Activated CD4-positive, alpha-beta T cell treated with anti-CD3 and anti-CD28 coated beads, Interleukin-2, amount 50 U/mL, for 48 hours (primary cell): ENCODE data around the gene ZBTB46.
"Not testable (repeated sequence)": the region's sequence is repeated elsewhere in the genome, so short reads cannot be mapped to it uniquely, and the experiment has no call there.

Experiments used
- DNase-seq, 2 experiments: peaks; one replicate each; pipeline ENCODE4 v3.0.0-alpha.2; 2020

Gene ZBTB46

DNA sequence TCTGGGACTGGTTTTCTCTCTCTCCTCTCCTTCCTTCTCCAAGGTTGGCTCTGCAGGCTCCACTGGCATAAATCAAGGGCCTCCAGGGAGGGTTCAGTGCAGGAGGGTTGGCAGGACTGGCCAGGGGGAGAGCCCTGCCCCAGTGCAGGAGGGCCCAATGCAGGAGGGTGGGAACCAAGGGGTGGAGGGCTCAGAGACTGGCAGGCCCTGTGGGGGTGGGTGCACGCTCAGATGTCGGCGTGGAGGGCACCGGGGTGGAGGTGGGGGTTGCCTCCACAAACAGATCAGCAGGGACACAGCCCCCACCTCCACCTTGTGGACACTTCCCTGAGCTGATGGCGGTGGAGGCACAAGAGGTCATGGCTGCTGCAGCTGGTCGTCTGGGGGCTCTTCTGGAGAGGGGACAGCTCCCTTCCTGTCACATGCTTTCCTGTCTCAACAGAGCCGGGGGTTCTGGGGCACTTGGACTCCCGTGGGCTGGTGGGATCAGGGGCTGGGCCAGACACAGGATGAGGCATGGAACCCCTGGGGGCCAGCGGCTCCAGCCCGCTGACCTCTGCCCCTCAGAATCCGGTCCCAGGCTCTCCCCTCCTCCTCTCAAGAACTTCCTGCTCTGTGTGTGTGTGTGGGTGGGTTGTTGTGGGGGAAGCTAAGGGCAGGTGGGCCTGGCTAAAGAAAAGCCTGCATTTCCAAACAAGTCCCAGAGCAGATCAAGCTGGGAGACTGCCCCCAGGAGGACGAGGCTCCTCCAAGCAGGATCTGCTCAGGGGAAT lies 27.5 kb upstream of the ZBTB46 start:
- peak in 1 of 2 experiments; percentile 20 for DNase-seq

DNA sequence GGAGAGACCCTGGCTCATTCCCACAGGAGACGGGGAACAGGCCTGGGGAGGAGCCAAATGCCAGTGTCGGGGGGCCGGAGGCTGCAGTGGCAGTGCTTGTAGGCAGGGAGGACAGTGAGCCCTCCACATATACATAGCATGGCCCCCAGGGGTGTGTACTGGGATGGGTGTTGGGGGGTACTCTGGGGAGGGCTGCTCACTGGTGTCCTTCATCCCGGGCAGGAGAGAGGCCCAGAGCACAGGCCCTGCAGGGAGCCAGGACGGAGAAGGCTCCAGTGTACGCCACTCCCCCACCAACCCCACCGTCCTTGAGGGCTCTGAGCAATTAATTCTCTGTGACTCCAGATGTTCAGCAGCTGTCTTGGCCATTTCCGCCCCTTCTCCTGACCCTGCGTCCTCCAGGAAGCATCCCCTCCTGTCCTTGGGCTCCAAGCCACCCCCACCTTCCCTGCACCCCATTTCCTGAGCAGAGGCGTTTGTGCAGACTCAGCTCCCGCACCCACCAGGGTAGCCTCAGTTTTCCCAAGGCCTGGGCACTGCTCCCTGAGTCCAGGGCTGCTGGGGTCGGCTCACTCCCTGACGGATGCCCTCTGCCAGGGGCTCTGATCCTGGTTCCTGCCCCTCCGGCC lies 26.8 kb upstream of the ZBTB46 start:
- DNase-seq = peak in 1 of 2 experiments; percentile 19

DNA sequence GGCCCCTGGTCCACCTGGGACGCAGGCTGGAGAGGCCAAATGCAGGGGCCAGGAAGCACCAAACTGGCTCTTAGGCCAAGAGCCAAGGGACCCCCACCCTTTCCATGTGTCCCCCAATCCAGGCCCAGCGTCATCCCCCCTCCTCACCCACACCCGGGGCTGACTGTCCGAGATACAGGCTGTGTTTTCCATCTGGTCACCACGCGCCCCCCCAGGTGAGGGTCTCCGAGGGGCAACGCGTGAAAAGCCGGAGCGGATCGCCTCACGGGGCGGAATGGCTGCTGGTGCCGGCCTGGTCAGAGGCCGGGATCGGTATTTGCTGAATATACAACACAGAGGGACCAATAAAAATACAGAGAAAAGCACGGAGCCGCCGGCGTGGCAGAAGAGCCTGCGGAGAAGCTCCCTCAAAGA lies 25.0 kb upstream of the ZBTB46 start:
- DNase-seq = no peak

DNA sequence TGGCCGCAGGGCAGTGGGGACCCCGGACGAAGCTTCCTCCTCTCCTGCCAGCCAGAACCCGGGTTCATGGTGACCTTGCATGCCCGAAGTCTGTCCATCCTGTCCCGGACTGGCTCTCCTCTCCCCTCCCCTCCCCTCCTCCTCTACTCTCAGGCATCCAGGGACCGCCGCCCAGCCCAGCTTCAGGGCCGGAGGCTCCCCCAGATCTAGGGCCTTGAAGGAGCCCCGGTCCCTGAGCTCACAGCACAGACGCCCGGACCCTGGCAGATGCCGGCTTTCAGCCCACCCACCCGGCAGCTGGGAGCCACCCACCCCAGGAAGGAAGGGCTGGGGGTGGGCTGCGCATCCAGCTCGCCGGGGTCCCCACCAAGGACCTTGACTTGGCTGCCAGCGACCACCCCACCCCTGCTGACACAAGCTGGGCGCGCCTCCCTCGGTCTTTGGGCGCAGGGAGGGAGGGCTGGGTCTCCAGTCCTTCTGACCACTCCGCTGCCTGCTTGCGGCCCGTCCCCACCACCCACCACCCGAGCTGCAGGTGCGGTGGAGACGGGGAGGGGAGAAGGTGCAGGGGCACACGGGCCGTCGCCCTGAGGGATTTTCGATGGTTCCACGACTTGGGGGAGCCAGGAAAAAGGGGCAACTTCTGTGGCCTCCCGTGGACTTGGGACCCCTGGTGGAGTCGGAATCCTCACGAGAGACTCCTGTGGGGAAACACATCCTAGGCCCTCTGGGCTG lies 24.5 kb upstream of the ZBTB46 start:
- no peak for DNase-seq

DNA sequence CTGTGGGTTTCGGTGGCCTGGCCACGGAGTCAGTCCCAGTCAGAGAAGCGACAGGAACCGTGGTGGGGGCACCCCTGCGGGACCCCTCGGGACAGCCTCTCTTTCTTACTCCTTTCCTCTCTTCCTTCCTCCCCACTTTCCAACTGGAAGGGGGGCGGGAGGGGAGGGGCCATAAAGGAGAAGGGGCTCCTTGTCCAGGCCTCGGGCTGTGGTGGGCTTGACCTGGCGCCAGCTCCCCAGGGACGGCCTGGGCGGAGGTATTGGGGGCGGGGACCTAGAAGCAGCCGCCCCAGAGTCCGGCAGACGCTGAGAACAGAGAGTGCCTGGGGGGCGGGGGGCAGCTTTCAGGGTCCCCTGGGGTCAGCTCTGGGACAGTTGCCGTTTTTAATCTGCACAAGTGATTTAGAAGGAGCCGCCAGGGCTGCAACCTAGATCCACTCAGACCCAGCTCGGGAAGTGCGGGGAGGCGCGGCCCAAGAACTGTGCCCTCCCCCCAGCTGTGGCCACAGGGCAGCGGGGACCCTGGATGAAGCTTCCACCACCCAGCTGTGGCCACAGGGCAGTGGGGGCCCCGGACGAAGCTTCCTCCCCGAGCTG lies 23.8 kb upstream of the ZBTB46 start:
- no peak for DNase-seq

DNA sequence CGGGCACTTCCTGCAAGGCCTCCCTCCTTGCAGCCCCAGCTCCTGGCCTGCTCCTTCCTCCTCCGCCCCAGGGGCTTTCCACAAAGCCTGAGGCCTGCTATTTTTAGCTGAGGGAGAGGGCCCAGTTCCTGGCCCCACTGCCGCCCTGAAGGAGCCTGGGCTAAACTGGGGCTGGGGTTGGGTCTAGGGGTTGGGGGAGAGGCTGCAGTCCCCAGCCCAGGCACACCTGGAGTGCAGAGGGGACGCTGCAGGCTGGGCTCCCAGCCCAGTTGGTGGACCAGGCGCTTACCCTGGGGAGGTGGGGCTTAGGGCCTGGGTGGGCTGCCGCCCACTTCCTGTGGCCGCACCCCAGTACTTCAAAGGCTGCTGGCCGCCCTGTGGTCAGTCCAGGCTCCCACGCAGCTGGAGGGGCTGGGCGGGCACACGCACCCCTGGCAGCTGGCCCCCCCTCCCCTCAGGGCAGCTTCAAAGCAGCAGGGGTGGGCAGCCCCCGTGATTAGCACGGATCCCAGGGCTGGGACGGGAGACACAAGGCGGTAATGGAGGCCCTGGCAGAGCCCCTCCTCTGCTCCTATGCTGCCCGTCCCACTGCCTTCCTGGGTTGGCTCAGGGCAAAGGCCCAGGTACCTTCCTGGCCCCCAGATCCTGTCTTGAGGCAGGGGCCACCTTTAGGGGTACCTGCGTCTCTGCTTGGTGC lies 23.2 kb upstream of the ZBTB46 start:
- DNase-seq = no peak

DNA sequence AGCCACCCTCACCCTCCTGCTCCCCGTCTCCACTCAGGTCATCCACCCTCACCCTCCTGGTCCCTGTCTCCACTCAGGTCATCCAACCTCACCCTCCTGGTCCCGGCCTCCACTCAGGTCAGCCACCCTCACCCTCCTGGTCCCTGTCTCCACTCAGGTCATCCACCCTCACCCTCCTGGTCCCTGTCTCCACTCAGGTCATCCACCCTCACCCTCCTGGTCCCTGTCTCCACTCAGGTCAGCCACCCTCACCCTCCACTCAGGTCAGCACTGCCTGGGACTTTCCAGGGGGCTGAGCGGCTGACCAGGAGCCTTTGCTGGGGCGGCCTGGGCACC lies 22.6 kb upstream of the ZBTB46 start:
- DNase-seq = not testable (repeated sequence)

DNA sequence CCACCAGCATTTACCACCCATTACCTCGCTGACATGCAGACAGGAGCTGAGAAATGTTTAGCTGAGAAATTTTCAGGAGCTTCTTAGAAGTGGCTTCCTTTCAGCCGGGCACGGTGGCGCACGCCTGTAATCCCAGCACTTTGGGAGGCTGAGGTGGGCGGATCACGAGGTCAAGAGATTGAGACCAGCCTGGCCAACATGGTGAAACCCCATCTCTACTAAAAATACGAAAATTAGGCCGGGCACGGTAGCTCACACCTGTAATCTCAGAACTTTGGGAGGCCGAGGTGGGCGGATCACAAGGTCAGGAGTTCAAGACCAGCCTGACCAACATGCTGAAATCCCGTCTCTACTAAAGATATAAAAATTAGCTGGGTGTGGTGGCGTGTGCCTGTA lies 20.5 kb upstream of the ZBTB46 start:
- DNase-seq = not testable (repeated sequence)

DNA sequence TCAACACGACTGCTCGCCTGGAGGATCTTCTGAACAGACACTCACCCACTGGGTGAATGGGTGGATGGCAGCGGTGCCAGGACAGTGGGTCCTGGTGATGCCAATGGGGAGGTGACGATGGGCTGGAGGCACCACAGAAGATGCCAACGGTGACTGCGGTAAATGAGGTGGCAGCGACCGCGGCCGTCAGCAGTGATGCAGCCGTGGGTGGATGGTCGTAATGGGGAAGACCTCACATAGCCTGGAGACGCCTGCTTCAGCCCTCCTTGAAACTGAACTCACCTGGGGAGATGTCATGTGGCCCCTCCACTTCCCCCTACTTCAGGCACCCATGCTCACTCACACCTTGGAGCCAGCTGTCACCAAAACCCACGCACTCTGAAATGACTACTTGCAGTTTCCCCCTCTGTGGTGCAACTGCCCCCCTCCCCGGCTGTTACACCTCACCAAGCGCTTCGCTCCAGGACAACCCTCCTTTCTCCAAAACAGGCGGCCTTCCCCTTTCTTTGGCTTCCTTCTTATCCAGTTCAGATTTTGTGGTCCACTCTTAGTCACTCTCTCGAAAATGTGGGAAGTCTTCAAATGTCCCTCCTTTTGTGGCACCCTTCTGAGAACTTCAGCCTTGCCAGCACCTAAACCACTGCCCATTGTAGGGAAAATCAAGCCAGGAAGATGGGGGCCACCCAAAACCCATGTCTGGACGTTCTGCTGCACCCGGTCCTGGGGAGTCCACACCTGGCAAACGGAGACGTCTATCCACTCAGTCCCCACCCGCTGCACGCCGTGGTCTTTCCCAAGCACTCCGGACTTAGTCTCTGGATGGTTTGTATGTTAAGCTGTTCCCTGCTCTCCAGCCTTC lies 19.9 kb upstream of the ZBTB46 start:
- DNase-seq = peak; percentile 67 to 75

DNA sequence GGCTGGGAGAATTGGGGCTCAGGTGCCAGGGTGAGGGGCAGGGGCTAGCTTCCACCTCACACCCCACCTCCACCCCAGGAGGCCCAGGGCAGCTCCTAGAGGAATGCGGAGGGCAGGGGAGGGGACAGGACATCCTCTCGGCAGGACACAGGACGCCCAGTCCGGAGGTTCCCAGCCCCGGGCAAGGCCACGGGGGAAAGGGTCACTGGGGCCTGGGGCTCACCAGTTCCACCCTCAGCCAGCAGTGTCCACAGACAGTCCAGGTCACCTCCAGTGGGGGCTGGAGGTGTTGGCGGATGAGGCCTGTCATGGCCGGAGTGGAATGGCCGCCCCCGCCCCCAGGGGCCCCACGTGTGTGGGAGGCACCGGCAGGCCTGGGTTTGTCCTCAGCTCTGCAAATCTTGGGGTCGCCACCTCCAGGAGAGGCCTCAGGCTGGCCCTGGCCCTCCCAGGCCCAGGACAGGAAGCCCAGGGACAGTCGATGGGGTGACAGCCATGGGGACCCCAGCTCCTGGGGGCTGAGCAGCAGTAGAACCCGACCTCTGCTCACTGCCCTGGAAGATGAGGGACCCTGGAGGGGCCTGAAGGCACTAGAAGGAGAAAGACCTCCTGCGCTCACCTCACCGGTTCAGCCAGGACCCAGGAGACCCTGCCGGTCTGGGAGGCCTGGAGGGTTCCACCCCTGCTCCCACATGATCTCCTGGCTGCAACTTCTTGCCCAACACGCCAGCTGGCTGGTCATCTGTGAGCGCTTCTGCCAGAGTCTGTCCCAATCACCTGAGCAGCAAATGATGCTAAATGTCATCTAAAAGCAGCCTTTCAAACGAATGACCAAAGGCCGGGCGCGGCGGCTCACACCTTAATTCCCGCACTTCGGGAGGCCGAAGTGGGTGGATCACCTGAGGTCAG lies 17.2 kb upstream of the ZBTB46 start:
- DNase-seq = no peak

DNA sequence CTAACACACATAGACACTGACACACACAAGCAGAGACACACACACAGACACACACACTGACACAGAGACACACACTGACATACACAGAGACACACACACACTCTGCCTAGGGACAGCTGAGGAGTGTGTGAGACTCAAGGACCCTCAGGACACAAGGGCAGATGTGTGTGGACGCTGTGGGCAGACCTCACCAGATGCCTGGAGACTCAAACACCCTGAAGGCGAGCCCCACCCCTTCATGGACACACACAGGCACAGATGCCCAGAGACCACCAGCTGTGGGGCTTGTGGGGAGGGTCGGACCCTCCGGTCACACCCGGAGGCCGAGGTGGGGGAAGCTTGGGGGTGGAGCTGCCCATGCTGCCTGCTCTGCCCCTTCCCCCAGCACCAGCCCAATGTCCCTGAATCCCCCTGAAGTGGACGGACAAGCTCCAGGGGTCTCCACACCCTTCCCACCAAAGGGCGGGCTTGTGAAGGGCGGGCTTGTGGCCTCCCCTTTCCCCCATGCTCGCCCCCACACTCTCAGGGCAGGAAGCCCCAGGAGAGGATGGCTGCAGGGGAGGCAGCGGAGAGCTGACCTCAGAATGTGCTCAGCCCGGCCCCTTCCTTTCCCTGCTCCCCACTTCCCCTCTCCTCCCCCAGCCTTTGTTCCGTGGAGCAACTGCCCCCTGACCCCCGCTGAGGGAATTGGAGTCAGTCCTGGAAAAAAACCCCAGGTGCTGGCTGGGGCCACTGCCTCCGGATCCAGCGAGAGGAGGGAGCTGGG lies 16.4 kb upstream of the ZBTB46 start:
- no peak for DNase-seq

DNA sequence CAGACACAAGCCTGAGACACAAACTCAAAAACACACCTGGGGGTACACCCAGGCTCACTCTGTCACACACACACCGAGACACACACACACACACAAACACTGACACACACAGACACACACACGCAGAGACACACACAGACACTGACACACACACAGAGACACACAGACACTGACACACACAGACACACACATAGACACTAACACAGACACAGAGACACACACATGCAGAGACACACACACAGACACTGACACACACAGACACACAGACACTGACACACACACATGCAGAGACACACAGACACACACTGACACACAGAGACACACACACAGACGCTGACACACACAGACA lies 15.8 kb upstream of the ZBTB46 start:
- DNase-seq = no peak

DNA sequence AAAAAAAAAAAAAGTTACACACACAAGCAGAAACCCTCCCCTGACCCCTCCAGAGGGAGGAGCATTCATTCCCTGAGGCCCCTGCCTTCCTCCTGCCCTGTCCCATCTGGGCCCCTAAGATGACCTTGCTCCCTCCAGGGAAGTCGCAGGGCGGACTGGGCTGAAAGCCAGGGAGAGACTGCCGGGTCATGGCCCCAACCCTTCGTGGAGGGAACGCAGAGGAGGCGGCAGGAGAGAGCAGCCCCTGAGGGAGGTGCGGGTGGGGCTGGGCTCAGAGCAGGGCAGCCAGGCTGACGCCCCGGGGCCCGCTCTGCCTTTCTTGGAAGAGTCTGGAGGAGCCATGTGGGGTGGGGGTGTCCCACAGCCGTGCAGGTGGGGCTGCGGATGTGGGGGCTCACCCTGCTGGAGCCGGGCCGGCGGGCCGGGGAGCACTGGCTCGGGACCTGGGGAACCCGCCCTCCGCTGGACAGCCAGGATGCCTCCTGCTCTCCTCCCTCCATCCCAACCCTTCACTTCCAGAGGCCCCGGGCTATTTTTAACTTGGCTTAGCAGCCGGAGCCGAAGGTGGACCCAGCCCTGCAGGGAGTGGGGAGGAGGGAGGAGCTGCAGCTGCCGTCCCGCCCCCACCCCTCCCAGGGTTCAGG lies 15.2 kb upstream of the ZBTB46 start:
- no peak for DNase-seq

DNA sequence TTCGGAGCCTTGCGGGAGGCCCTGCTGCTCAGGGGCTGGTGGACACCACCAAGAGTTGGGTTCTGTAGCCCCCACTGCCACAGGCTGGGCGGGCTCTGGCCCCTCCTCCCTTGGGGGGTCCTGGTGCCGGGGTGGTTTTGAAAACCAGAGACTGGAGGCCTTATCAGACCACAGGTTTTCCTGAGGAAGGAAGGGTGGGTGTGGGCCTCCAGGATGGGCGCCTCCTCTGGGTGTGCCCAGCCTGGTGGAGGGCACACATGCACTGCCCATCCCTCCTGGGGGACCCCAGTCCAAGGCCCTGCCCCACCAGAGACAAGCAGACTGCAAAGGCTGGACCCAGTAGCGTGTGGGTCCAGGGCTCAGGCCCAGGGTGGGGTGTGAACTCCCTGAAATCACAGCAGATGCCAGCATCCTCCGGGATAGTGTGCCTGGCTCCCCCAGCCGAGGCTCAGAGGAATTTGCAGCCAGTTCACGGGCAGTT lies 13.5 kb upstream of the ZBTB46 start:
- no peak for DNase-seq

DNA sequence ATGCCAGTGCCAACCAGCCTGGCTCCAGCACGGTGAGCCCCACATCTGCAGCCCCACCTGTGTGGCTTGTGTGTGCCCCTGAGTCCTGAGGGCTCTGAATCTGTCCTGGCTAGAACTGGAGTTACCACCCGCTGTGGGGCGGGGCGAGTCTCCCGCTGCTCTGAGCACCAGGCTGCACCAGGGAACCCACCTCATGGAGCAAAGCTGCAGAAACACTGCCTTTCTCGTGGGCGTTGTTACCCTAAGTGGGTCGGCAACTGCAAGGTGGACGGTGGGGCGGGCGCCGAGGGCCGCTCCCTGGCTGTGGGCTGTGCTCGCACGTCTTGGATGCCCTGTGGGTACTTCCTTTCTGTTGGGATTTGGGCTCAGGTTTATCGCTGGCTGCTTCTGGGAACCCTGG lies 12.7 kb upstream of the ZBTB46 start:
- no peak for DNase-seq

DNA sequence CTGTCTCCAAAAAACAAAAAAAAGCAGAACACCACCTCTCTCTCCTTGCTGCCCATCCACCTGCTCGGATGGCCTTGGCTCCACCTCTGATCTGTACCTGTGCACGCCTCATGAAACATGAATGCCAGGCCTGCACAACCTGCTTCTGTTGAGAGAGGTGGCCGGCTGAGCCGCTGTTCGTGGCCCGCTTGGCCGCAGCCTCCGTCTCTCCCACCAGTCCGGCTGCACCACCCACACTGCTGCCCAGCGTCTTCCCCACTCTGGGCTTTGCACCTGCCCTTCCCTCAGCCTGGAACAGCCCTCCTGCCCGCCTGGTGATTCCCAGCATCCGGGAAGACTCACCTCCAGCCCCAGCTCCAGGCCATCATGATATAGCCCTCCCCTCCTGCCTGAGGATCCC lies 12.2 kb upstream of the ZBTB46 start:
- DNase-seq = no peak

DNA sequence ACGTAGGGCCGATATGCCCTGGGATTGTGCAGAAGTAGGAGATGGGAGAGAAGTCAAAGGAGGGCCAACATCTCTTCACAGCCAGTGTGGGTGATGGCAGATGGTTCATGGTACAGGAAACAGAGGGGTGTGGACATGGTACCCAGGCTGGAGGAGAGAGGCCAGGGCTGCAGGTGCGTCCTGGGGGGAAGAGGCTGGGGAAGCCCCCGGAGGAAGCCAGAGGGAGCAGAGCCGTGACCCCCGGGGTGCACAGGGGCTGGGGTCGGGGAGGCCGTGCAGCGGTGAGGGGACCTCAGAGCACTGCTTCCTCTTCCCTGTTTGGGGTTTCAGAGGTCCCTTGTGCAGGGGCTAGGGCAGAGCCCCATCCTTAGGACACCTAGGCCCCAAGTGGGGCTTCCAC lies 11.2 kb upstream of the ZBTB46 start:
- no peak for DNase-seq

DNA sequence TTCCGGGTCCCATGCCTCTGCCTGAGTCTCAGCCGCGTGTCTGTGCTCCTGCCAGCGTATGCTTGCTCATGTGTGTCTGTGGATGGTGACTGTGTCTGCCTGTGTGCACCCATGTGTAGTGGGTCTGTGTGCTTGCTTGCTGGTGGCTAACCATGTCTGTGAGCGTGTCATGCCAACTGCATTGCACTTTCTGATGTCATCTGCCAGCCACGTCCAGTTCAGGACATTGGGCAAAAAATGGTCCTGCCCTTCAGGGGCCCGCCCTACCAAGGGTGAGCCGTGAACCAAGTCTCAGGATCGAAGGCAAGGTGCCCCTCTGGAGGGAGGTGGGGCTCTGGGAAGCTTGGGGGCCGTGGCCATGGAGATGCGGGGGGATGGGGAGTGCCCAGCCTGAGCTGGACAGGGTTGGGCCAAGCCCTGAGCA lies 9.4 kb upstream of the ZBTB46 start:
- no peak for DNase-seq

DNA sequence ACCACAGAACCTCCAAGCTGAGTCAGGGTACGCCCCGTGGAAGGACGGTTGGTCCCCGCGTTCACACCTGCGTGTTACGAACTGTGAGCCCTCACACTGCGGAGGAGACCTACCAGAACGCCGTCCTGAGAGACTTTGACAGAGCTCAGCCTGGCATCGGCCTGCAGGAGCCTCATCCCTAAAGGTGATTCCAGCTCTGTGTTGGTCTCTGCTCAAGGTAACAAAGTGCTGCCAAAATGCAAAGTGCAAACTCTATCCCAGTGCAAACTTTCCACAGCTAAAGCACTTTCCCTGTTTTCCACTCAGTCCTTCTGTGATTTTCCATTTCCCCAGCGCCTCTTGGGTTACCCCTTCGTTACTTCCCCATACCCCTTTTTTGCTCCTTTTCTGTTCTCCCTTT lies 8.6 kb upstream of the ZBTB46 start:
- no peak for DNase-seq

DNA sequence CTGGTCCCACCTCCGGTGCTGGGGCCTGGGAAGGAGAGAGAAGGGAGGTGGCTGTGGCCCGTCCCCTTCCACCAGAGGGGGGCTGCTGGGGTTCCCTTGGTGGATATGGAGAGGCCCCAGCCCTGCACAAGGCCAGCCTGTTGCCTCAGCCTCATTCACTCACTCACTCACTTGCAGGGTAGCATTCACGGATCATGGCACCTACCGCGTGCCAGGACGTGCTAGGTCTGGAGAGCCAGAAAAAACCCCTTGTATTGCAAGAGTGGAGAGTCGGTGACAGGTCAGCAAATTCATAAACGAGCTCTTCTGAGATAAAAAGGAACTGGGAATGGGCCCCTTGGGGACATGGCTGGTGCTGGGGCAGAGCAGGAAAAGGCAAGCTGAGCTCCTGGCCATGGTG lies 6.4 kb upstream of the ZBTB46 start:
- DNase-seq = no peak
